PFSK-1 (cell line): ENCODE measurements around the gene AGGF1. TPM values are rescaled to one million over a fixed set of nuclear protein-coding genes. Genes with fewer than 3 reads are reported as not detected.

Experiments
- FOXP2 ChIP-seq: optimal IDR thresholded peaks from 2 replicates; pipeline ENCODE3; 2011; ENCODE audit warnings: borderline replicate concordance, control low read depth, inconsistent platforms; ENCODE audit not compliant: insufficient read depth; ENCODE audit errors: extremely low read length, extremely low read depth
- POLR2AphosphoS5 ChIP-seq: IDR thresholded peaks from 2 replicates; pipeline ENCODE4 v1.6.1; 2012; ENCODE audit warnings: low read depth, mild to moderate bottlenecking, control low read depth, low read length, moderate library complexity
- SIN3A ChIP-seq: IDR thresholded peaks from 2 replicates; pipeline ENCODE4 v1.6.1; 2012; ENCODE audit warnings: mild to moderate bottlenecking, low read length, moderate library complexity, borderline replicate concordance; ENCODE audit not compliant: insufficient read depth
- TAF1 ChIP-seq: IDR thresholded peaks from 2 replicates; pipeline ENCODE4 v1.6.1; 2012; ENCODE audit warnings: low read length, control low read depth, borderline replicate concordance; ENCODE audit not compliant: insufficient read depth
- polyA plus RNA-seq: library from polyadenylated mRNA; unstranded; fragments of >200 nt; gene quantifications from one replicate; pipeline ENCODE4 v1.2.1, GENCODE V29; 2012; ENCODE audit warnings: low read depth, missing spikeins; ENCODE audit not compliant: insufficient read length
- TF ChIP-seq, protein P1 (sequence below), 2 experiments: IDR thresholded peaks; 2 replicates each; pipeline versions ENCODE4 v1.6.1 to v1.8.0; 2011 to 2012; ENCODE audit warnings: low read depth in 2 of 2, low read length in 2 of 2, control low read depth in 1 of 2, inconsistent platforms in 1 of 2, mild to moderate bottlenecking in 1 of 2, moderate library complexity in 1 of 2; ENCODE audit not compliant: insufficient read depth in 1 of 2

AGGF1 gene, protein sequence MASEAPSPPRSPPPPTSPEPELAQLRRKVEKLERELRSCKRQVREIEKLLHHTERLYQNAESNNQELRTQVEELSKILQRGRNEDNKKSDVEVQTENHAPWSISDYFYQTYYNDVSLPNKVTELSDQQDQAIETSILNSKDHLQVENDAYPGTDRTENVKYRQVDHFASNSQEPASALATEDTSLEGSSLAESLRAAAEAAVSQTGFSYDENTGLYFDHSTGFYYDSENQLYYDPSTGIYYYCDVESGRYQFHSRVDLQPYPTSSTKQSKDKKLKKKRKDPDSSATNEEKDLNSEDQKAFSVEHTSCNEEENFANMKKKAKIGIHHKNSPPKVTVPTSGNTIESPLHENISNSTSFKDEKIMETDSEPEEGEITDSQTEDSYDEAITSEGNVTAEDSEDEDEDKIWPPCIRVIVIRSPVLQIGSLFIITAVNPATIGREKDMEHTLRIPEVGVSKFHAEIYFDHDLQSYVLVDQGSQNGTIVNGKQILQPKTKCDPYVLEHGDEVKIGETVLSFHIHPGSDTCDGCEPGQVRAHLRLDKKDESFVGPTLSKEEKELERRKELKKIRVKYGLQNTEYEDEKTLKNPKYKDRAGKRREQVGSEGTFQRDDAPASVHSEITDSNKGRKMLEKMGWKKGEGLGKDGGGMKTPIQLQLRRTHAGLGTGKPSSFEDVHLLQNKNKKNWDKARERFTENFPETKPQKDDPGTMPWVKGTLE
- 17.1 TPM for polyA plus RNA-seq

DNA sequence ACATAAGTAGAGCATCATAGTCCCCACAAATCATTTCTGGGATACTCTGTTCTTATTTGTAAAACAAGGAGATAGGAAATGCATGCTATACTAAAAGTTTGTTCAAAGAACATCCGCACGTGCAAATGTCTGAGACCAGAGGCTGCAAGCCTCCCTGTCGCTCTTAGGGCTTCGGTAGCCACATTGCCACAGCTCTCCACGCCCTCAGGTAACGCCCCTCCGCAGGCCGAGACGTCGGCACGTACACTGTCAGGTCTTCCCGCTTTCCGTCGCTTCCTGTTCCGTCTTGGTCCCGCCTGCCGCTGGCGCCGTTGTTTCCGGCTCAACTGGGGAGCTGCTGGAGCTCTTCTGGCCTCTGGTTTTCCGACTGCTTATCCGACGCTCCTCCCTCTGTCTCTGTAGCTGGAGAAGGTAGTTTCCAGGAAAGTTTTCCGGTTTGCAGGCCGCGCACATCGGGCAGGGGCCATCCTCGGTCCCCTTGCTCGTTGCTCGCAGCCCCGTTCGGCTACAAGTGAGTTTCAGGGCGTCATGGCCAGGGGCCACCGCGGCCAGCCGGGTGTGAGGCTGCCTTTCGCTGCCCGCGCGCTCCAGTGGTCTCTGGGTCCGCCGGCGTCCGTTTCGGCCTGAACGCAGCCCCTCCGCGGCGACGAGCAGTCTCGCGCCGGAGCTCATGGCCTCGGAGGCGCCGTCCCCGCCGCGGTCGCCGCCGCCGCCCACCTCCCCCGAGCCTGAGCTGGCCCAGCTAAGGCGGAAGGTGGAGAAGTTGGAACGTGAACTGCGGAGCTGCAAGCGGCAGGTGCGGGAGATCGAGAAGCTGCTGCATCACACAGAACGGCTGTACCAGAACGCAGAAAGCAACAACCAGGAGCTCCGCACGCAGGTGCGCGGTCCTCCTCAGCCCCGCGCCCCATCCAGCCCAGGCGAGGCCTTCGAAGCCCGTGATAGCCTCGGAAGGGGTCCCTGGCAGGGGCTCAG, at the start of gene AGGF1:
Gene AGGF1, plus strand, starts transcription at position 308 of the 975 bp plus-strand sequence. Its CDS starts 363 bp downstream, at position 671.
- peak; percentile 84 for TF ChIP-seq FOXP2
- TF ChIP-seq TAF1 = peak; percentile 75; the same call in 1 of the 2 replicates
- TF ChIP-seq, protein P1, sequence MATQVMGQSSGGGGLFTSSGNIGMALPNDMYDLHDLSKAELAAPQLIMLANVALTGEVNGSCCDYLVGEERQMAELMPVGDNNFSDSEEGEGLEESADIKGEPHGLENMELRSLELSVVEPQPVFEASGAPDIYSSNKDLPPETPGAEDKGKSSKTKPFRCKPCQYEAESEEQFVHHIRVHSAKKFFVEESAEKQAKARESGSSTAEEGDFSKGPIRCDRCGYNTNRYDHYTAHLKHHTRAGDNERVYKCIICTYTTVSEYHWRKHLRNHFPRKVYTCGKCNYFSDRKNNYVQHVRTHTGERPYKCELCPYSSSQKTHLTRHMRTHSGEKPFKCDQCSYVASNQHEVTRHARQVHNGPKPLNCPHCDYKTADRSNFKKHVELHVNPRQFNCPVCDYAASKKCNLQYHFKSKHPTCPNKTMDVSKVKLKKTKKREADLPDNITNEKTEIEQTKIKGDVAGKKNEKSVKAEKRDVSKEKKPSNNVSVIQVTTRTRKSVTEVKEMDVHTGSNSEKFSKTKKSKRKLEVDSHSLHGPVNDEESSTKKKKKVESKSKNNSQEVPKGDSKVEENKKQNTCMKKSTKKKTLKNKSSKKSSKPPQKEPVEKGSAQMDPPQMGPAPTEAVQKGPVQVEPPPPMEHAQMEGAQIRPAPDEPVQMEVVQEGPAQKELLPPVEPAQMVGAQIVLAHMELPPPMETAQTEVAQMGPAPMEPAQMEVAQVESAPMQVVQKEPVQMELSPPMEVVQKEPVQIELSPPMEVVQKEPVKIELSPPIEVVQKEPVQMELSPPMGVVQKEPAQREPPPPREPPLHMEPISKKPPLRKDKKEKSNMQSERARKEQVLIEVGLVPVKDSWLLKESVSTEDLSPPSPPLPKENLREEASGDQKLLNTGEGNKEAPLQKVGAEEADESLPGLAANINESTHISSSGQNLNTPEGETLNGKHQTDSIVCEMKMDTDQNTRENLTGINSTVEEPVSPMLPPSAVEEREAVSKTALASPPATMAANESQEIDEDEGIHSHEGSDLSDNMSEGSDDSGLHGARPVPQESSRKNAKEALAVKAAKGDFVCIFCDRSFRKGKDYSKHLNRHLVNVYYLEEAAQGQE (IDR thresholded peaks at IDR 0.05; ENCODE audit: insufficient read depth in 1 of 2, low read depth in 2 of 2, low read length in 2 of 2) = peak; percentile 37 to 43; a peak in 1 of 4 replicates
- TF ChIP-seq SIN3A = no peak
- TF ChIP-seq POLR2AphosphoS5 = peak; percentile 93

DNA sequence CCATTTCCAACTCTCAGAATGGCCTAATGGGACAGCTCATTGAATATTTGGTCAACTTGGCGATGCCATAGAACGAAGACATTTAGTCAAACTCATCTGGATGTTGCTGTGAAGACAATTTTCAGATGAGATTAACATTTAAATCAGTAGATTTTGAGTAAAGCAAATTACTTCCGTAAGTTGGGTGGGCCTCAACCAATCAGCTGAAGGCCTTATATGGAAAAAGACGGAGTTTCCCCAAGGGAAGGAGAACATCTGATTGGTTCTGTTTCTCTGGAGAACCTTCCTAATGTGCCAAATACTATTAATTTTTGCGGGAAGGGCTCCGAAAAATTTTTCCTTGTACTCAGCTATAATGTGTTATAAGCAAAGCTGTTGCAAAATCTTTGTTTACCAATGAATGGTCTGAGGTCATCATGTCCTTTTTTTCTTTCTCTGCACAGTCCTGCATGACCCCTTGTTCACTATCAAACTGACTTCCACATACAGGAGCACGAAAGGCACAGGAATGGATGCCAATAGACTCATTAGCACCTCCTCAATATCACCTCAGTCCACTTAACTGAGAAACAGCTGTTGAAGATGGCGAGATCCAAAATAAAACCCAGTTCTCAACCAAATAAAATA, 49.6 kb upstream of the AGGF1 start:
- TF ChIP-seq SIN3A (no peak), FOXP2 (no peak), TAF1 (no peak), POLR2AphosphoS5 (no peak)
- TF ChIP-seq, protein P1 (IDR thresholded peaks at IDR 0.05; ENCODE audit: insufficient read depth in 1 of 2, low read depth in 2 of 2, low read length in 2 of 2) = no peak

DNA sequence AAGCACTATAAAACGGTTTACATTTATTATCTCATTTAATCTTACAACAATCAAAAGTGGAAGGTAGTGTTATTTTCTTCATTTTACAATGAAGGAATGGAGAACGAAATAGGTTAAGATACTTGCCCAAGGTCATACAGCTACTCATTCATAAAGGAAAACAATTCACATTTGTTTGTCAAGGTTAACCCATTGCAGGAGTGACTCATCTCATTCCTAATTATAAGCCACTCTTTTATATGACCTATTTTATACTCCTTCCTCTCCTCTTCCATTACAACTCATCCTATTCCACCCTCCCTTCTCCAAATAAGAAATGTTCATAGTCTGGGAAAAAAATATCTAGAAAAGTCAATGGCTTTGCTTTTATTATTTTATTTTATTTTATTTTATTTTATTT, 47.8 kb upstream of the AGGF1 start:
- no peak for TF ChIP-seq TAF1
- no peak for TF ChIP-seq POLR2AphosphoS5
- TF ChIP-seq FOXP2 = no peak
- TF ChIP-seq SIN3A = no peak
- TF ChIP-seq, protein P1 (IDR thresholded peaks at IDR 0.05; ENCODE audit: insufficient read depth in 1 of 2, low read depth in 2 of 2, low read length in 2 of 2) = no peak

DNA sequence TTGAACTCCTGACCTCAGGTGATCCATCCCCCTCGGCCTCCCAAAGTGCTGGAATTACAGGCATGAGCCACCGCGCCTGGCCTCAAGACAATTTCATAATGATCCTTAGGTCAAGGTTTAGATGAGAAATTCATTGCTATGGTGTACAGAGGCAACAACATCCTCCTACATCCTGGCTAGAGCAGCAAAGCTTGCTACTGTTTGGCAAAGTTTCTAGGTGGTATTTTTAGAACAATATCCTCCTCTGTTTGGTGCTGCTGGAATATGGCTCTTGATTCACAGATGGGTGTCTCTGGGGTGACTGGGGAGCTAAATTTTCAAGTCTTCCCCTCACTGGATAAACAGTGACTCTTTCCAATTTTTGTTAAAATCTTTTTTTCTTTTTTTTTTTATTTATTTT, 46.7 kb upstream of the AGGF1 start:
- TF ChIP-seq SIN3A (no peak), FOXP2 (no peak), POLR2AphosphoS5 (no peak), TAF1 (no peak)
- TF ChIP-seq, protein P1 (IDR thresholded peaks at IDR 0.05; ENCODE audit: insufficient read depth in 1 of 2, low read depth in 2 of 2, low read length in 2 of 2) = no peak
